Inflammatory macrophage treated with lipopolysaccharide for 4 hours (primary cell): Measurements from ENCODE around the gene CNPY1.

Source experiments
- DNase-seq: peaks from one replicate; pipeline ENCODE4 v3.0.0-alpha.2; 2020

CNPY1 gene

GRCh38 chr7:155509359-155509724, 37.0 kb downstream of the CNPY1 start:
- no peak for DNase-seq

- no peak for DNase-seq
Observed at GRCh38 chr7:155508376-155509358, 37.7 kb downstream of the CNPY1 start.

GRCh38 chr7:155507576-155507975, 38.8 kb downstream of the CNPY1 start:
- DNase-seq = no peak

GRCh38 chr7:155506854-155507337, 39.5 kb downstream of the CNPY1 start:
- no peak for DNase-seq

- DNase-seq = no peak
Observed at GRCh38 chr7:155505422-155505793, 41.0 kb downstream of the CNPY1 start.

- DNase-seq = no peak
Observed at GRCh38 chr7:155497149-155497901, 49.0 kb downstream of the CNPY1 start.

GRCh38 chr7:155496267-155497005, 49.9 kb downstream of the CNPY1 start:
- DNase-seq = no peak

GRCh38 chr7:155495440-155496248, 50.7 kb downstream of the CNPY1 start:
- DNase-seq = no peak

GRCh38 chr7:155494551-155494950, 51.8 kb downstream of the CNPY1 start:
- no peak for DNase-seq

GRCh38 chr7:155493744-155494538, 52.4 kb downstream of the CNPY1 start:
- no peak for DNase-seq

GRCh38 chr7:155491812-155492211, 54.5 kb downstream of the CNPY1 start:
- no peak for DNase-seq

- DNase-seq = peak; percentile 30
Observed at GRCh38 chr7:155490697-155491628, 55.4 kb downstream of the CNPY1 start.

- DNase-seq = no peak
Observed at GRCh38 chr7:155489862-155490696, 56.3 kb downstream of the CNPY1 start.

GRCh38 chr7:155489158-155489840, 57.1 kb downstream of the CNPY1 start:
- DNase-seq = no peak

GRCh38 chr7:155488483-155489127, 57.8 kb downstream of the CNPY1 start:
- no peak for DNase-seq

- no peak for DNase-seq
Observed at GRCh38 chr7:155487509-155488482, 58.6 kb downstream of the CNPY1 start.
